Muscle of arm (tissue), 14 donors: ENCODE results near the gene KMT5B. TPM values are rescaled to one million over a fixed set of nuclear protein-coding genes. Genes with fewer than 3 reads are reported as not detected.
"Not testable (repeated sequence)": the region's sequence is repeated elsewhere in the genome, so short reads cannot be mapped to it uniquely, and the experiment has no call there.

Source experiments
- DNase-seq: peaks from one replicate; pipeline ENCODE4 v3.0.0-alpha.2; 2013
- long read RNA-seq, 11 donors: transcript quantifications; one replicate each; lab custom pipeline, GENCODE V29; 2026
- polyA plus RNA-seq, 12 donors: library from polyadenylated mRNA; unstranded; fragments of 120-200 nt; gene quantifications; one replicate each; pipeline ENCODE4 v1.2.1, GENCODE V29; 2013; ENCODE audit not compliant: insufficient read length in 12 of 12

The KMT5B gene
- 10 to 100 TPM in 11 of 12 donors, not detected in 1; 40.3 to 61.3 (median 47.9) TPM for polyA plus RNA-seq
- long read RNA-seq, donor 1, partial matches to known transcripts, result 8 of 11 reads
- long read RNA-seq, donor 1, other reads (novel, unspliced or antisense), result 0 of 11 reads
- long read RNA-seq, donor 2, partial matches to known transcripts, result 0 of 9 reads
- long read RNA-seq, donor 2, other reads (novel, unspliced or antisense), result 8 of 9 reads
- long read RNA-seq, donor 3, partial matches to known transcripts, result 0 of 1 reads
- long read RNA-seq, donor 3, other reads (novel, unspliced or antisense), result 0 of 1 reads
- long read RNA-seq, donor 4, result 0 reads
- long read RNA-seq, donor 5, result 0 reads
- long read RNA-seq, donor 6, partial matches to known transcripts, result 22 of 22 reads
- long read RNA-seq, donor 6, other reads (novel, unspliced or antisense), result 0 of 22 reads
- long read RNA-seq, donor 7, partial matches to known transcripts, result 0 of 1 reads
- long read RNA-seq, donor 7, other reads (novel, unspliced or antisense), result 0 of 1 reads
- long read RNA-seq, donor 8, partial matches to known transcripts, result 0 of 1 reads
- long read RNA-seq, donor 8, other reads (novel, unspliced or antisense), result 0 of 1 reads
- long read RNA-seq, donor 9, result 0 reads
- long read RNA-seq, donor 10, partial matches to known transcripts, result 10 of 18 reads
- long read RNA-seq, donor 10, other reads (novel, unspliced or antisense), result 7 of 18 reads
- long read RNA-seq, donor 11, partial matches to known transcripts, result 11 of 12 reads
- long read RNA-seq, donor 11, other reads (novel, unspliced or antisense), result 0 of 12 reads

DNA sequence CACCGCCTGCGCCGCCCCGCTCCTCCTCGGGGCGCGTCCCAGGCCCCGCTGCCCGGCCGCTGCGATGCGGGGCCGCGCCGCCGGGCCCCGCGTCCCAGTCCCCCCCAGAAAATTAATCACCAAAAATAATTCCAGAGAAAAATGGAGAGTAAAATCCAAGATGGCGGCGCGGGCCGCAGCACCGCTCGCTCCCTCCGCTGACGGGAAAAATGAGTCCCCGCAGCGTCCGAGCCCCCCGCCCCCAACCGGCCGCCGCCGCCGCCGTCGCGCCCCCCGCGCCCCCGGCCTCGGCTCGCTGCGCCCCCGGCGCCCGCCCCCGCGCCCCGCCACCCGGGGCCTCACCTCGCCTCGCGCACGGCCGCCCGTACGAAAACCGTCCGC lies at the start of gene KMT5B:
KMT5B (minus strand) TSS at position 162 of the 381 bp plus-strand sequence. CDS start 23,220 bp downstream, outside the sequence.
- peak; percentile 81 for DNase-seq

GRCh38 chr11:68262544-68262827 lies 49.4 kb upstream of the KMT5B start:
- no peak for DNase-seq

GRCh38 chr11:68261749-68262543 lies 48.9 kb upstream of the KMT5B start:
- no peak for DNase-seq

GRCh38 chr11:68261006-68261405 lies 47.9 kb upstream of the KMT5B start:
- no peak for DNase-seq

DNA sequence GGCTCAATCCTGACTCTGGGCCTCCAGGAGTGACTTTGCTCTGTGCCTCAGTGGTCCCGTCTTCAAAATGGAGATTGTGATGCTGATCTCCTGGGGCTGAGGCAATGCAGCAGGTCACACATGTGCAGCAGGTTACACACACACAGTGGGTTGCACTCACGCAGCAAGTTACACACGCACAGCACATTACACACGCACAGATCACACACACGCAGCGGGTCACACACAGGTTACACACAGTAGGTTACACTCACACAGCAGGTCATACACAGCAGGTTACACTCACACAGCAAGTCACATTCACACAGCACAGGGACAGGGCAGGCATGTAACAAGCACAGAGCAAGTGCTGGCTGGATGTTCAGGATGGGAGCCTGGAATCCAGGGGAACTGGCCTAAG lies 47.4 kb upstream of the KMT5B start:
- DNase-seq, result no peak

- no peak for DNase-seq
These were observed 46.2 kb upstream of the KMT5B start for GRCh38 chr11:68259122-68259959.

DNA sequence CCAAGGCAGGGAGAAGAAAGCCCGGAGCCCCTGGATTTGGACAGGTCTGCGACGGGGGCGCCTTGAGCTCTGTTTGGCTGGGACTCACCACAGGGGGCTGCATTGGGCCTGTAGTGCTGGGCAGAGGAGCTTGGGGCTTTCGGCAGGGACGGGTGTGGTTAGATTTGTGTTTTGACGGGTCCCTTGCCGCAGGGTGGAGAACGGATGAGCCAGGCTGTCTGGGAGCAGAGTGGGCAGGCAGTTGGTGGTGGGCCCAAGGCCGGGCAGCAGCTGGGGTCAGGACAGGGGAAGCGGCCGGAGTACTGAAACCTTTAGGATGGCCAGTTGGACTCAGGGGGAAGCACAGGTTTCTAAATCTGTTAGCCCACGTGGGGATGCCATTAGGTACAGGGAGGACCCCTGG lies 45.3 kb upstream of the KMT5B start:
- DNase-seq, result no peak

- DNase-seq, result peak; percentile 90
These were observed 44.6 kb upstream of the KMT5B start for GRCh38 chr11:68257477-68258362.

DNA sequence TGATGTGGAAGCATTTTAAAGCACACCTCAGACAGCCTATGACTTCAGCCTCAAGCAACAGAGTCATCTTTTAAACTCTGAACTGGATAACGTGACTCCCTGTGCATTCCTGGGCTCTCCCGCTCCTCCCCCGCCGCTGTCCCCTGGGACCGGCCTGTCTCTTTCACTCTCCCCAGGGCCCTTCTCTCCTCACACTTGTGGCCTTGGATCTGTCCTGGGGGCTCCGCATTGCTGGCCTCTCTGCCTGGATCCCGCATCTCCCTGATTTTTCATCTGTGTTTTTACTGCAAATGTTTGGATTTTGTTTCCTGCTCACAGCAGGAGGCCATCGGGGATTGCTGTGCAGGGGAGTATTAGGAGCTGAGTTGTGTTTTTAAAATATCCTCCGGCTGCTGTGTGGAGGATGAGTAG lies 43.2 kb upstream of the KMT5B start:
- DNase-seq, result no peak

DNA sequence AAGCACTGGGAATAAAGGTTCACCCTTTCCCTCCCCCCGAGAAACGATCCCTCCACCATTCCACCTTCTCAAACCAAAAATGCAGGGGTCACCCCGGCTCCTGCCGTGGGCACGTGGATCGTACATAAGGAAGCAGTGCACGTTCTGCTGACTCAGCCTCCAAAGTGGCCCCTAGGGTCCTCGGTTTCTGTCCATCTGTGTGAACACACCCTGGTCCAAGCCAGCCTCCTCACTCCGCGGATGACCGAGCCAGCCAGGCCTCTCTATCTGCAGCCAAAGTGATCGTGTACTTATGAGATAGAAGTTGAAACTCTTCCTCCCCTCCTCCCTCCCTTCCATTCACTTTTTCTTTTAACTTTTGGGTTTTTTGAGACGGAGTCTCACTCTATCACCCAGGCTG lies 42.4 kb upstream of the KMT5B start:
- peak; percentile 42 for DNase-seq

DNA sequence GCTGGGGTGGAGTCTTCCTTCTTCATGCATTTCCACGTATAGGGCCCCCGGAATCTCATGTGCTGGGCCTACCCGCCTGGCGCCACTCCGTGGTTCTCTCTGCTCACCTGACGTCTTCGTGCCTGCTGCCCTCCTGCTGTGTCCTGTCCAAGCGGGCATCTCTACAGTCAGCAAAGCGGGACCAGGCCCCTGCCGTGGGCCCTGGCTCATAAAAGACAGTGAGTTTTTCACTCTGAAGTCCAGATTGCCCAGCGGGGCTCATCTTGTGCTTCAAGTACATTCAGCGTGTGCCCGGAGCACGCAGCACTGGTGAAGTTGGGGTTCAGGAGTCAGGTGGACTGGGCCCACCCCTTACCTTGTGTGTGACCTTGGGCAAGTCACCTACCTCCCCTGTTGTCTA lies 41.3 kb upstream of the KMT5B start:
- DNase-seq, result no peak

DNA sequence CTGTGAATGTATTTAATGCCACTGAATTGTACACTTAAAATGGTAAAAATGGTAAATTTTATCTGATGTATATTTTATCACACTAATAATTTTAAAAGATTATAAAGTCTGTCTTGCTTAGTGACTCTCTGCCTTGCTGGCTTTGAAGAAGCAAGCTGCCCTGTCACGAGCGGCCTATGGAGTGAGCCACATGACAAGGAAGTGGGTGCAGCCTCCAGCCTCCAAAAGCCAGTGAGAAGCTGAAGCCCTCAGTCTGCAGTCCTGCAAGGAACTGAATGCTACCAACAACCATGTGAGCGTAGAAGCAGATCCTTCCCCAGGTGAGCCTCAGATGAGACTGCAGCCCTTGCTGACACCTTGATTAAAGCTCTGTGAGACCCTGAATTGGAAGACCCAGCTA lies 38.7 kb upstream of the KMT5B start:
- no peak for DNase-seq

DNA sequence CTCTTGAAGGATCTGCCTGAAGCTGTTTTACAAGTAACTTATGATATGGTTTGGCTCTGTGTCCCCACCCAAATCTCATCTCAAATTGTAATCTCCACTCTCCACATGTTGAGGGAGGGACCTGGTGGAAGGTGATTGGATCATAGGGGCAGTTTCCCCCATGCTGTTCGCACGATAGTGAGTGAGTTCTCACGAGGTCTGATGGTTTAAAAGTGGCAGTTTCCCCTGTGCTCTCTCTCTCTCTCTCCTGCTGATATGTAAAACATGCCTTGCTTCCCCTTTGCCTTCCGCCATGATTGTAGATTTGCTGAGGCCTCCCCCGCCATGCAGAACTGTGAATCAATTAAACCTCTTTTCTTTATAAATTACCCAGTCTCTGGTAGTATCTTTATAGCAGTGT lies 31.8 kb upstream of the KMT5B start:
- DNase-seq, result not testable (repeated sequence)

- DNase-seq, result not testable (repeated sequence)
These were observed 30.8 kb upstream of the KMT5B start for GRCh38 chr11:68243847-68244246.

- no peak for DNase-seq
These were observed 29.5 kb upstream of the KMT5B start for GRCh38 chr11:68242616-68243015.

DNA sequence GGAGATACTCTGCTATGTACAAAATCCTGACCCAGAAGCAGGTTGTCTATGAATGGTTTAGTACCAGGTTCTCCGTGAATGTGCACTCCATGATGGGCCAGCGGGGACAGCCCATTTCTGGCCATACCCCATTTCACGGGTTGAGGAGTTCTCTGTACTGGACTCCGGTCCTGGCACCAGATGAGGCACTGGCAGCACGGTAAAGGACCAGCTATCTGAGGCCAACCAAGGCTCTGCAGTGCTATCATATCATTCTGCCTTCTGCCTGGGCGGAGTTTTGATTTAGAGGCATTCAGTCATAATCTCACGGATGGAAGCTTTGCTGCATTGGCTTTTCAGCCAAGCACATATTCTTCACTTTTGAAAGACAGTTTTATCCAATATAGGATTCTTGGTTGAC lies 18.5 kb upstream of the KMT5B start:
- DNase-seq, result no peak

DNA sequence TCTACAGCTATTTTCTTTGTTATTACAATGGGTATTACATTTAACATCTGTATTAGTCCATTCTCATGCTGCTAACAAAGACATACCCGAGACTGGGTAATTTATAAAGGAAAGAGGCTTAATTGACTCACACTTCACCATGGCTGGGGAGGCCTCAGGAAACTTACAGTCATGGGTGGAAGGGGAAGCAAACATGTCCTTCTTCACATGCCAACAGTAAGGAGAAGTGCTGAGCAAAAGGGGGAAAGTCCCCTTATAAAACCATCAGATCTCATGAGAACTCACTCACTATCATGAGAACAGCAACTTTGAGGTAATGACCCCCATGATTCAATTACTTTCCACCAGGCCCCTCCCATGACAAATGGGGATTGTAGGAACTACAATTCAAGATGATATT lies 16.5 kb upstream of the KMT5B start:
- DNase-seq, result no peak

GRCh38 chr11:68226421-68226820 lies 13.3 kb upstream of the KMT5B start:
- no peak for DNase-seq

- no peak for DNase-seq
These were observed 11.5 kb upstream of the KMT5B start for GRCh38 chr11:68224606-68225005.

- no peak for DNase-seq
These were observed 10.2 kb upstream of the KMT5B start for GRCh38 chr11:68223275-68223674.
